ENCODE results near the gene ALG13.

DNA sequence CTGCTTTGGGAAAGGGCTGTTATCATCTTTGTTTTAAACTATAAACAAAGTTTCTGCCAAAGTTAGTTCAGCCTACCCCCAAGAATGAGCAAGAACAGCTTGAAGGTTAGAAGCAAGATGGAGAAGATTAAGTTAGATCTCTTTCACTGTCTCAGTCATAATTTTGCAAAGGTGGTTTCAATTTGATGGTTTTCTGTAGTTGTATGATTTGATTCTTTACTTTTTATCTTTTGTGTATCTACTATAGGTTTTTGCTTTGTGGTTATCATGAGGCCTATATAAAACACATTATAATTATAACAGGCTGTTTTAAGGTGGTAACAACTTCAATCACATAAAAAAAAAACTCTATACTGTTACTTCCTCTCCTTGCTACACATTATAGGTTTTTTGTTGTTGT, 35.4 kb upstream of the ALG13 start:
- TF ChIP-seq, protein P1, sequence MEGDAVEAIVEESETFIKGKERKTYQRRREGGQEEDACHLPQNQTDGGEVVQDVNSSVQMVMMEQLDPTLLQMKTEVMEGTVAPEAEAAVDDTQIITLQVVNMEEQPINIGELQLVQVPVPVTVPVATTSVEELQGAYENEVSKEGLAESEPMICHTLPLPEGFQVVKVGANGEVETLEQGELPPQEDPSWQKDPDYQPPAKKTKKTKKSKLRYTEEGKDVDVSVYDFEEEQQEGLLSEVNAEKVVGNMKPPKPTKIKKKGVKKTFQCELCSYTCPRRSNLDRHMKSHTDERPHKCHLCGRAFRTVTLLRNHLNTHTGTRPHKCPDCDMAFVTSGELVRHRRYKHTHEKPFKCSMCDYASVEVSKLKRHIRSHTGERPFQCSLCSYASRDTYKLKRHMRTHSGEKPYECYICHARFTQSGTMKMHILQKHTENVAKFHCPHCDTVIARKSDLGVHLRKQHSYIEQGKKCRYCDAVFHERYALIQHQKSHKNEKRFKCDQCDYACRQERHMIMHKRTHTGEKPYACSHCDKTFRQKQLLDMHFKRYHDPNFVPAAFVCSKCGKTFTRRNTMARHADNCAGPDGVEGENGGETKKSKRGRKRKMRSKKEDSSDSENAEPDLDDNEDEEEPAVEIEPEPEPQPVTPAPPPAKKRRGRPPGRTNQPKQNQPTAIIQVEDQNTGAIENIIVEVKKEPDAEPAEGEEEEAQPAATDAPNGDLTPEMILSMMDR (IDR thresholded peaks at IDR 0.05; ENCODE audit: low read depth, low read length), result no peak
- TF ChIP-seq EZH2phosphoT487 (IDR thresholded peaks at IDR 0.05; ENCODE audit: low read depth), result no peak
